Fibroblast of skin of left biceps (primary cell): Measurements from ENCODE around the gene YWHAQ.
"Not testable (repeated sequence)": the region's sequence is repeated elsewhere in the genome, so short reads cannot be mapped to it uniquely, and the experiment has no call there.

Experiments used
- DNase-seq, 2 experiments: peaks; one replicate each; pipeline ENCODE4 v3.0.0-alpha.2; 2013; ENCODE audit warnings: low read depth in 2 of 2

Gene YWHAQ

GRCh38 chr2:9594366-9595054 is 36.3 kb downstream of the YWHAQ start:
- peak; percentile 33 to 38 for DNase-seq

- no peak for DNase-seq
Observed at GRCh38 chr2:9593925-9594324, 36.9 kb downstream of the YWHAQ start.

GRCh38 chr2:9592699-9593098 is 38.1 kb downstream of the YWHAQ start:
- no peak for DNase-seq

- DNase-seq = no peak
Observed at GRCh38 chr2:9590641-9591040, 40.2 kb downstream of the YWHAQ start.

GRCh38 chr2:9586465-9586864 is 44.3 kb downstream of the YWHAQ start:
- no peak for DNase-seq

- DNase-seq = no peak
Observed at GRCh38 chr2:9585486-9585885, 45.3 kb downstream of the YWHAQ start.

GRCh38 chr2:9584902-9585301 is 45.9 kb downstream of the YWHAQ start:
- not testable (repeated sequence) for DNase-seq

- DNase-seq = no peak
Observed at GRCh38 chr2:9582624-9583023, 48.2 kb downstream of the YWHAQ start.

GRCh38 chr2:9578467-9579235 is 52.1 kb downstream of the YWHAQ start:
- DNase-seq = no peak

- no peak for DNase-seq
Observed at GRCh38 chr2:9574331-9574730, 56.5 kb downstream of the YWHAQ start.

- DNase-seq = no peak
Observed at GRCh38 chr2:9573840-9574239, 57.0 kb downstream of the YWHAQ start.

GRCh38 chr2:9573013-9573720 is 57.6 kb downstream of the YWHAQ start:
- no peak for DNase-seq

- no peak for DNase-seq
Observed at GRCh38 chr2:9570182-9571060, 60.4 kb downstream of the YWHAQ start.

- DNase-seq = peak; percentile 55 to 60
Observed at GRCh38 chr2:9565436-9566153, 65.2 kb downstream of the YWHAQ start.

- DNase-seq = no peak
Observed at GRCh38 chr2:9560628-9561027, 70.2 kb downstream of the YWHAQ start.

GRCh38 chr2:9558948-9559381 is 71.8 kb downstream of the YWHAQ start:
- DNase-seq = peak; percentile 34 to 42

- no peak for DNase-seq
Observed at GRCh38 chr2:9556121-9556743, 74.6 kb downstream of the YWHAQ start.

GRCh38 chr2:9555297-9556120 is 75.3 kb downstream of the YWHAQ start, which contains the start of gene ADAM17:
ADAM17 (minus strand) TSS chr2:9555830; CDS start chr2:9555605, 225 bp downstream.
- peak; percentile 86 to 87 for DNase-seq

GRCh38 chr2:9554921-9555296 is 75.9 kb downstream of the YWHAQ start:
- DNase-seq = peak; percentile 39 to 52
